HG03558 (cell line): ENCODE data around the gene BRCC3.
"Not testable (repeated sequence)": the region's sequence is repeated elsewhere in the genome, so short reads cannot be mapped to it uniquely, and the experiment has no call there.

ENCODE experiments used
- ATAC-seq: cut with Tn5 transposase; IDR thresholded peaks from one replicate; pipeline ENCODE4 v1.9.1; 2021; ENCODE audit warnings: moderate number of reproducible peaks; ENCODE audit not compliant: unreplicated experiment; ENCODE audit errors: extremely low read depth

BRCC3 gene

GRCh38 chrX:155134255-155134654, 62.9 kb downstream of the BRCC3 start:
- ATAC-seq = no peak

- ATAC-seq = no peak
Measured at GRCh38 chrX:155143959-155144548, 72.7 kb downstream of the BRCC3 start.

DNA sequence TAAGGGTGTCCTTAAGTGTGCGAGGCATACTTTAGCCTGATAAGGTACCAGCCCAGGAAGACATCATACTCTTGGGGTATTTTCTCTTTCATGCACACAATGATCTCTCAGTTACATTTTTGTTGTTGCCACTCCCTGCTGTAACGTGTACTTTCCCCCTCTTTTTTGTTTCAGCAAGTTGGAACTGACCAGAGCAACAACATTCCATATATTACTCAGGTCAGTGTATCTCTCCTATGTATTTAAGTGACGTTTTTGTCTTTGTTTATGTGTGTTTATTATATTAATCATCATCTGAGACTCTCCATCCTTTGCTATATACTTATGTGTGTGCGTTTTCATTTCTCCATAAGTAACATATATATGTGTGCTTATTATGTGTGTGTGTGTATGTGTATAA, 73.6 kb downstream of the BRCC3 start:
- ATAC-seq = no peak

DNA sequence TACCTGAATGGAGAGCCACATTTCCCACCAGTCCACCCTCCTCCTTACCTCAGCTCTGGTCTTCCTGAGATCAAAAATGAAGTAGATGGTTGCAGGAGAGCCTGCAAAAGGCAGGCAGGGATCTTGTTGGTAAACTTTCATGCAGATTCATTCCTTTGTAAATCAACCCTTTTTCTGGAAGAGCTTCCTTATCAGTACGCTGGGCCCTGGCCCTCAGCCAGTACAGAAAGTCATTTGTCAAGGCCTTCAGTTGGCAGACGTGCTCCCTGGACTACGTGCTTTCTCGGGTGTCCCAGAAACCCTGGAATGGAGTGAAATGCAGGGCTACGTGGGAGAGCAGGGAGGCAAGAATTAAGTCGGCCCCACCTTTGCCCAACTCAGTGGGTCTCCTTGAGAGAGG, 76.3 kb downstream of the BRCC3 start:
- not testable (repeated sequence) for ATAC-seq

GRCh38 chrX:155148166-155148565, 76.9 kb downstream of the BRCC3 start:
- not testable (repeated sequence) for ATAC-seq

DNA sequence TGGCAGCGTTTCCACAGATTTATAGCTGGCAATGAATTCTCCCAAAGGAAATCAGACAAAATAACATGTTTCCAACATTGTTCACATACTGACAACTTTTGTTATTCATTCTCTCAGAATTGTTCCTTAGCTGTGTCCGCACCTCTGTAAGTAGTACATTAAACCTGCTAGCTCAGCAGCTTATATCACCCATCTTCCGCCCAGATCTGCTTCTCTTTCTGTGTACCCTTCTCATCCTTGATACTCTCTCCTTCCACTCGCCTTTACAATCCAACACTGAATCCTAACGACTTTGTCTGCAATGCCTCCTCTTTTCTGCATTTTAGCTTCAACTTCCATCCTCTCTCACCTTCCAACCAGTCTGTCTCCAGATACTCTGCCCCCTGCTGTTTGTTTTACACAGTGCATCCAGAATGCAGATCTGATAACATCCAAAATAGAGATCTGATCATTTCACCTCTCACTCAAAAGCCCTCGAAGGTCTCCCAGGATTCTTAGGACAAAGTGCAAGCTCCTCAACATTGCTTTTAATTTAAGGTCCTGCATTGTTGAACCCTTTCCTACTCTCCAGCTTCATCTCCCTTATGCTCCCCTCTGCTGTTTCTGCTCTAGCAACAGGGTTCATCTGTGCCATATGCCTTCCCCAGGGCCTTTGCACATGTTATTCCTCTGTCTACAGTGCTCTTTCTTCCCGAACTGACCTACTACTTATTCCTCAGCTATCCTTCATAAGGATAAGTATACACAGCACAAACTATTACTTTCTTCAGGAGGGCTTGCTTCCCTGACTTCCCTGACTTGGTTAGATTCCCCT, 77.6 kb downstream of the BRCC3 start:
- no peak for ATAC-seq

- no peak for ATAC-seq
Measured at GRCh38 chrX:155169881-155170280, 98.6 kb downstream of the BRCC3 start.
